Smooth muscle cell (in vitro differentiated cells): Measurements from ENCODE around the gene MAPKAPK5. TPM values are rescaled to one million over a fixed set of nuclear protein-coding genes. Genes with fewer than 3 reads are reported as not detected.
A peak's percentile ranks its signal among the peaks of the same experiment; 100 is the strongest.
"Not testable (repeated sequence)": the region's sequence is repeated elsewhere in the genome, so short reads cannot be mapped to it uniquely, and the experiment has no call there.

Experiments
- DNase-seq: peaks from one replicate; lab custom pipeline; 2025; ENCODE audit not compliant: unreplicated experiment; lab: John Stamatoyannopoulos, UW
- H2AFZ ChIP-seq: fragments of 200-600 bp; sonication (generic); 2 replicates; pipeline ENCODE4 v1.6.0; 2016; ENCODE audit warnings: antibody characterized with exemption, low read depth, mild to moderate bottlenecking
- H3F3A ChIP-seq: fragments of 200-600 bp; sonication (generic); 2 replicates; pipeline ENCODE4 v1.6.0; 2017; ENCODE audit warnings: antibody characterized with exemption, low read depth
- H3K27ac ChIP-seq: fragments of 200-600 bp; sonication (generic); 2 replicates; pipeline ENCODE4 v1.5.1; 2016; ENCODE audit warnings: low read depth, mild to moderate bottlenecking
- H3K27me3 ChIP-seq: fragments of 200-600 bp; sonication (generic); 2 replicates; pipeline ENCODE4 v1.6.1; 2016; ENCODE audit warnings: low read depth, mild to moderate bottlenecking
- H3K36me3 ChIP-seq: fragments of 200-600 bp; sonication (generic); 2 replicates; pipeline ENCODE4 v1.5.1; 2016; ENCODE audit warnings: low read depth
- H3K4me1 ChIP-seq: fragments of 200-600 bp; sonication (generic); 2 replicates; pipeline ENCODE4 v1.5.1; 2016; ENCODE audit warnings: low read depth
- H3K4me2 ChIP-seq: fragments of 200-600 bp; sonication (generic); 2 replicates; pipeline ENCODE4 v1.6.0; 2016; ENCODE audit warnings: mild to moderate bottlenecking
- H3K4me3 ChIP-seq: fragments of 200-600 bp; sonication (generic); 2 replicates; pipeline ENCODE4 v1.5.1; 2016; ENCODE audit warnings: mild to moderate bottlenecking
- H3K79me2 ChIP-seq: fragments of 200-600 bp; sonication (generic); 2 replicates; pipeline ENCODE4 v1.6.0; 2016; ENCODE audit warnings: low read depth, mild to moderate bottlenecking
- H3K9ac ChIP-seq: fragments of 200-600 bp; sonication (generic); 2 replicates; pipeline ENCODE4 v1.6.0; 2016; ENCODE audit warnings: low read depth
- H3K9me3 ChIP-seq: fragments of 200-600 bp; sonication (generic); replicated peaks from 2 replicates; pipeline ENCODE4 v1.5.1; 2016; ENCODE audit warnings: low read depth
- H4K20me1 ChIP-seq: fragments of 200-600 bp; sonication (generic); 2 replicates; pipeline ENCODE4 v1.6.0; 2016; ENCODE audit warnings: low read depth
- CTCF ChIP-seq: fragments of 200-600 bp; sonication (generic); IDR thresholded peaks from 2 replicates; pipeline ENCODE4 v1.5.1; 2017; ENCODE audit warnings: borderline replicate concordance, mild to moderate bottlenecking, antibody characterized with exemption; ENCODE audit not compliant: insufficient read depth, poor library complexity, severe bottlenecking
- WGBS: methylation state at CpG from one replicate; pipeline ENCODE4 v1.1.7; 2016; ENCODE audit warnings: low lambda C conversion rate; 5-methylcytosine and 5-hydroxymethylcytosine counted together
- polyA plus RNA-seq: library from polyadenylated mRNA; unstranded; fragments of >200 nt; fragmentation: Nextera tagmentation; extraction: Ambion mirVana; gene quantifications from 2 replicates; pipeline ENCODE4 v1.2.1, GENCODE V29; 2016
- total RNA-seq: library from RNA; depleted of rRNA; stranded (reverse); fragments of >200 nt; gene quantifications from 2 replicates; pipeline ENCODE4 v1.2.3, GENCODE V29; 2014

The MAPKAPK5 gene
- total and polyA plus RNA-seq, 2 experiments from 2014 or later: 29.8 to 46.1 TPM

DNA sequence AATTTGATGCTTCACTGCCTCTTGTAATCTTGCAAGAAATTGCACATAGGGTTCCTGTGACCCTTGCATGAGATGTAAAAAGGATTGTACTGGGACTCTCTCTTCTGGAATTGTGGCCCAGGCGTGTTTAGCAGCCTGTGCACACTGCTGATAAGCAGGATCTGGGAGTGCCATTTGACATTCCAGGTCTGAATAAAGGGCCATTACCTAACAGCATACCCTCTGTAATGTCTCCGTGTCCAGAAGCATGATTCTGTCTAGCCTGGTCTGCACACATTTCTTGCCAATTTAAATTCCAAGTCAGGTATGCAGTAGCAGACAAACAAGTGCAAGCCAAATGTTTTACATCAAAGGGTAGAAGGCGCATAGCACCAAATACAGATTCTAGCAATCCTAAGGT lies 18.1 kb upstream of the MAPKAPK5 start:
- no peak overlapping the region for H2AFZ ChIP-seq
- H3K4me2 ChIP-seq: no peak overlapping the region
- no peak overlapping the region for H3K9ac ChIP-seq
- no peaks in the 10 kb centered on the region for H3K9me3 ChIP-seq
- TF ChIP-seq CTCF: no peak
- H3K27ac ChIP-seq: no peak overlapping the region
- H3K27me3 ChIP-seq: no peaks in the 10 kb centered on the region
- peaks cover 8% of the 10 kb centered on the region for H3K4me1 ChIP-seq
- no peak for DNase-seq
- no peaks in the 10 kb centered on the region for H3K79me2 ChIP-seq
- WGBS: 57% methylated on average over 3 of the region's 3 CpGs
- no peaks in the 10 kb centered on the region for H3K36me3 ChIP-seq
- no peaks in the 10 kb centered on the region for H4K20me1 ChIP-seq
- H3K4me3 ChIP-seq: no peak overlapping the region
- no peaks in the 10 kb centered on the region for H3F3A ChIP-seq

GRCh38 chr12:111824312-111824711 lies 17.7 kb upstream of the MAPKAPK5 start:
- 45% methylated on average over 4 of the region's 4 CpGs for WGBS
- not testable (repeated sequence) for H3K79me2 ChIP-seq, H3K27me3 ChIP-seq, H3K4me1 ChIP-seq, H3F3A ChIP-seq, H2AFZ ChIP-seq, H3K4me3 ChIP-seq, H3K9me3 ChIP-seq, H3K27ac ChIP-seq, H4K20me1 ChIP-seq, H3K4me2 ChIP-seq, DNase-seq, H3K36me3 ChIP-seq, H3K9ac ChIP-seq
- peak; percentile 33 for TF ChIP-seq CTCF

DNA sequence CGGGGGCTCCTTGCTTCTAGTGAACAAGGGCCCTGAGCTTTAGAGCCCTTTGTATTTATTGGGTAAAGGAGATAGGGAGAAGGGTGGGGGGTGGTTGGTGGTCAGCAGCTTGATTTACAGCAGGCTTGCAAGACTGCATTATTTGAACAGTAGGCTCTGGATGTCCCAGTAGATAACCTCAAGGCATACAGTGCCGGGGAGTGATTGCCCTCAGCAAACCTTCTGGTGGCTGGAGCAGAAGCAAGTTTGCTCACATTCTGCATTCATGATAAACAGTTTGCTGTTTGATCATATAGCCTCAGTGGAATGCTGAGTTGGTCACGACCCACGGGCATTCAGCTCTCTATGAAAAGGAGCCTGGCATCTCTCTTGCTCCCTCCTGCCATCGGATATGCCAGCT lies 16.5 kb upstream of the MAPKAPK5 start:
- Histone ChIP-seq H3K36me3 (no peaks in the 10 kb centered on the region), H3F3A (no peaks in the 10 kb centered on the region), H3K4me3 (no peak overlapping the region), H3K27ac (no peak overlapping the region), H3K27me3 (no peaks in the 10 kb centered on the region), H3K79me2 (no peaks in the 10 kb centered on the region), H3K4me2 (no peak overlapping the region), H3K9ac (no peak overlapping the region), H3K4me1 (peaks cover 8% of the 10 kb centered on the region), H4K20me1 (no peaks in the 10 kb centered on the region), H3K9me3 (no peaks in the 10 kb centered on the region), H2AFZ (no peak overlapping the region)
- no peak for DNase-seq
- TF ChIP-seq CTCF: no peak
- WGBS: 88% methylated on average over 5 of the region's 5 CpGs

GRCh38 chr12:111826316-111826715 lies 15.7 kb upstream of the MAPKAPK5 start:
- peaks cover 8% of the 10 kb centered on the region for H3K4me1 ChIP-seq
- H4K20me1 ChIP-seq: no peaks in the 10 kb centered on the region
- DNase-seq: no peak
- no peaks in the 10 kb centered on the region for H3K9me3 ChIP-seq
- no peak overlapping the region for H3K4me3 ChIP-seq
- H3F3A ChIP-seq: no peaks in the 10 kb centered on the region
- no peak overlapping the region for H2AFZ ChIP-seq
- H3K79me2 ChIP-seq: no peaks in the 10 kb centered on the region
- no peak overlapping the region for H3K27ac ChIP-seq
- TF ChIP-seq CTCF: no peak
- H3K36me3 ChIP-seq: no peaks in the 10 kb centered on the region
- no peaks in the 10 kb centered on the region for H3K27me3 ChIP-seq
- no peak overlapping the region for H3K4me2 ChIP-seq
- WGBS: 80% methylated on average over 3 of the region's 3 CpGs
- no peak overlapping the region for H3K9ac ChIP-seq
